ENCODE results near the gene URI1. TPM values are rescaled to one million over a fixed set of nuclear protein-coding genes. Genes with fewer than 3 reads are reported as not detected.
"Not testable (repeated sequence)": the region's sequence is repeated elsewhere in the genome, so short reads cannot be mapped to it uniquely, and the experiment has no call there.

URI1 gene
- total and polyA plus RNA-seq, 2 of the 8 experiments (the other 6 are each of a cell fraction or from before 2014, with no cell fraction given): 27.7 to 64.3 TPM

DNA sequence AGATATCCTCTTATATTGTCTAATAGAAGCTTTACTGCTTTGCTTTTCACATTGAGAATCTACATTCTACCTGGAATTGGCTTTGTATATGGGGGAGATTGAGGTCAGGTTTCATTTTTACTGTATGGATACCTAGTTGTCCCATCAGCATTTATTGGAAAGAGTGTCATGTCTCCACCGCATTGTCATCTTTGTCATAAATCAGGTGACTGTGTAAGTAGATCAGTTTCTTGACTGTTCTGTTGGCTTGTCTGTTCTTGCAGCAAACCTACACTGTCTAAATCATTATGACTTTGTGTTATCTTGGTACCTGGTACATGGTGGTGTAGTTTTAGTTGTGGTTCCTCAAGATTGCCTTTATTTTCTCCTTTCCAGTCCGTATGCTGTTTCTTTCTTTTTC is 5.8 kb downstream of the URI1 start (continued):
- TF ChIP-seq, protein P1, sequence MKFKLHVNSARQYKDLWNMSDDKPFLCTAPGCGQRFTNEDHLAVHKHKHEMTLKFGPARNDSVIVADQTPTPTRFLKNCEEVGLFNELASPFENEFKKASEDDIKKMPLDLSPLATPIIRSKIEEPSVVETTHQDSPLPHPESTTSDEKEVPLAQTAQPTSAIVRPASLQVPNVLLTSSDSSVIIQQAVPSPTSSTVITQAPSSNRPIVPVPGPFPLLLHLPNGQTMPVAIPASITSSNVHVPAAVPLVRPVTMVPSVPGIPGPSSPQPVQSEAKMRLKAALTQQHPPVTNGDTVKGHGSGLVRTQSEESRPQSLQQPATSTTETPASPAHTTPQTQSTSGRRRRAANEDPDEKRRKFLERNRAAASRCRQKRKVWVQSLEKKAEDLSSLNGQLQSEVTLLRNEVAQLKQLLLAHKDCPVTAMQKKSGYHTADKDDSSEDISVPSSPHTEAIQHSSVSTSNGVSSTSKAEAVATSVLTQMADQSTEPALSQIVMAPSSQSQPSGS (IDR thresholded peaks at IDR 0.05; ENCODE audit: low read length): no peak
- TF ChIP-seq, protein P2, sequence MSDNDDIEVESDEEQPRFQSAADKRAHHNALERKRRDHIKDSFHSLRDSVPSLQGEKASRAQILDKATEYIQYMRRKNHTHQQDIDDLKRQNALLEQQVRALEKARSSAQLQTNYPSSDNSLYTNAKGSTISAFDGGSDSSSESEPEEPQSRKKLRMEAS (IDR thresholded peaks at IDR 0.05): no peak
- TF ChIP-seq TAF7 (optimal IDR thresholded peaks at IDR 0.05; ENCODE audit: borderline replicate concordance, low read depth, low read length) (no peak), RFX5 (IDR thresholded peaks at IDR 0.05; ENCODE audit: borderline replicate concordance, low read depth, low read length) (no peak)
- TF ChIP-seq, protein P3, sequence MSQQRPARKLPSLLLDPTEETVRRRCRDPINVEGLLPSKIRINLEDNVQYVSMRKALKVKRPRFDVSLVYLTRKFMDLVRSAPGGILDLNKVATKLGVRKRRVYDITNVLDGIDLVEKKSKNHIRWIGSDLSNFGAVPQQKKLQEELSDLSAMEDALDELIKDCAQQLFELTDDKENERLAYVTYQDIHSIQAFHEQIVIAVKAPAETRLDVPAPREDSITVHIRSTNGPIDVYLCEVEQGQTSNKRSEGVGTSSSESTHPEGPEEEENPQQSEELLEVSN (IDR thresholded peaks at IDR 0.05): no peak

DNA sequence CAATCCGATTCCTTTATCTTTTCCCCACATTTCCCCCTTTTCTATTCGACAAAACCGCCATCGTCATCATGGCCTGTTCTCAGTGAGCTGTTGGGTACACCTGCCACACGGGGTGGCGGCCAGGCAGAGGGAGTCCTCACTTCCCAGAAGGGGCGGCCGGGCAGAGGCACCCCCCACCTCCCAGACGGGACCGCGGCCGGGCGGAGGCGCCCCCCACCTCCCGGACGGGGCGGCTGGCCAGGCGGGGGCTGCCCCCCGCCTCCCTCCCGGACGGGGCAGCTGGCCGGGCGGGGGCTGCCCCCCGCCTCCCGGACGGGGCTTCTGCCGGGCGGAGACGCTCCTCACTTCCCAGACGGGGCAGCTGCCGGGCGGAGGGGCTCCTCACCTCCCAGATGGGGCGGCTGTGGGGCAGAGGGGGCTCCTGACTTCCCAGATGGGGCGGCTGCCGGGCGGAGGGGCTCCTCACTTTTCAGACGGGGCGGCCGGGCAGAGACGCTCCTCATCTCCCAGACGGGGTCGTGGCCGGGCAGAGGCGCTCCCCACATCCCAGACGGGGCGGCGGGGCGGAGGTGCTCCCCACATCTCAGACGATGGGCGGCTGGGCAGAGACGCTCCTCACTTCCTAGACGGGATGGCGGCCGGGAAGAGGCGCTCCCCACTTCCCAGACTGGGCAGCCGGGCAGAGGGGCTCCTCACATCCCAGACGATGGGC is 6.9 kb downstream of the URI1 start:
- H3K56ac ChIP-seq (replicated peaks; ENCODE audit: insufficient read length, low read depth, low read length); H3K14ac ChIP-seq (ENCODE audit: insufficient read length); H4K5ac ChIP-seq (ENCODE audit: insufficient read length, low read depth, low read length); FAIRE-seq; H2AK5ac ChIP-seq (ENCODE audit: low read depth, low read length); H3K4me1 ChIP-seq (replicated peaks in 1 of 4; ENCODE audit: control insufficient read depth in 3 of 4, insufficient read depth in 4 of 4, low read length in 3 of 4); H3K27ac ChIP-seq (ENCODE audit: low read depth, low read length); H3K27me3 ChIP-seq (replicated peaks in 1 of 4; ENCODE audit: control insufficient read depth in 3 of 4, extremely low read depth in 1 of 4, insufficient read depth in 3 of 4, low read length in 3 of 4); H3K18ac ChIP-seq (ENCODE audit: extremely low read depth, low read length); H2BK120ac ChIP-seq (replicated peaks; ENCODE audit: low read depth, low read length); H2BK5ac ChIP-seq (ENCODE audit: low read depth, low read length); H3K79me1 ChIP-seq (ENCODE audit: low read depth, low read length); H3K36me3 ChIP-seq (ENCODE audit: control insufficient read depth in 2 of 4, insufficient read depth in 4 of 4, low read length in 3 of 4); H4K8ac ChIP-seq (ENCODE audit: extremely low read depth, insufficient read depth, low read length); H2AFZ ChIP-seq (ENCODE audit: low read length); H2BK15ac ChIP-seq (ENCODE audit: low read length); CTCF ChIA-PET (ENCODE audit: partially characterized antibody); H3K4ac ChIP-seq (replicated peaks; ENCODE audit: insufficient read length, low read depth, low read length); H4K91ac ChIP-seq (replicated peaks; ENCODE audit: insufficient read length, low read length); H2BK12ac ChIP-seq (ENCODE audit: low read depth, low read length); H4K20me1 ChIP-seq (replicated peaks in 1 of 2; ENCODE audit: control insufficient read depth in 1 of 2, insufficient read depth in 2 of 2, low read length in 2 of 2); H3K23me2 ChIP-seq (ENCODE audit: low read depth, low read length); H3K4me2 ChIP-seq (ENCODE audit: insufficient read depth in 1 of 2, low read depth in 2 of 2, low read length in 2 of 2); H3K9ac ChIP-seq (replicated peaks in 1 of 4; ENCODE audit: extremely low read depth in 1 of 4, low read depth in 3 of 4, low read length in 3 of 4); H3K4me3 ChIP-seq (ENCODE audit: extremely low read depth in 1 of 4, insufficient read depth in 2 of 4, low read depth in 3 of 4, low read length in 4 of 4); H3K23ac ChIP-seq (ENCODE audit: insufficient read length); H2BK20ac ChIP-seq (ENCODE audit: low read length); DNase-seq (ENCODE audit: low read depth in 1 of 2, low spot score in 2 of 2): not testable (repeated sequence)
- H3K79me2 ChIP-seq (ENCODE audit: control insufficient read depth in 1 of 2, insufficient read depth in 2 of 2, low read length in 2 of 2): peaks cover 17 to 90% of the 10 kb centered on the region in 2 experiments
- WGBS, 2 experiments (ENCODE audit: extremely low coverage in 1 of 2, insufficient coverage in 1 of 2, insufficient read length in 1 of 2, insufficient replicate concordance in 2 of 2, low coverage in 1 of 2, low lambda C conversion rate in 2 of 2, missing lambda C conversion rate in 1 of 2): 95% methylated on average over 6 of the region's 57 CpGs; no CpG with 5 or more reads in 1 of the 2 experiments
- POLR2A ChIA-PET (ENCODE audit: partially characterized antibody): interaction anchor here (0.8 kb wide), 1 partner anchor 161 kb away, joined by 4 read pairs; no protein-coding TSS in a partner anchor
- peaks cover 0 to 12% of the 10 kb centered on the region in 2 experiments; a peak in 2 of 4 replicates for H3K9me3 ChIP-seq (ENCODE audit: insufficient read depth in 2 of 2, low read depth in 1 of 2, low read length in 1 of 2)

Data from H1 (cell line).